OCI-LY7 (cell line): ENCODE measurements around the gene CBY3. TPM values are rescaled to one million over a fixed set of nuclear protein-coding genes. Genes with fewer than 3 reads are reported as not detected.

Experiments used
- Bru-seq: library from RNA; stranded (reverse); fragments of 400-500 nt; gene quantifications from one replicate; lab custom pipeline; 2021; lab: Mats Ljungman, UMichigan
- BruChase-seq, 2 experiments: library from RNA; stranded (reverse); fragments of 400-500 nt; gene quantifications; one replicate each; lab custom pipeline; 2021; lab: Mats Ljungman, UMichigan
- BruUV-seq: library from RNA; stranded (reverse); fragments of 400-500 nt; replicated peaks from 2 replicates; lab custom pipeline; 2021; lab: Mats Ljungman, UMichigan
- CTCF ChIA-PET: fragments of 300-600 bp; sonication (Branson Sonifier 250); formaldehyde crosslinking; loops from one replicate; lab custom pipeline; 2022; ENCODE audit warnings: antibody characterized with exemption; ENCODE audit not compliant: unreplicated experiment; lab: Charles Lee
- POLR2A ChIA-PET: fragments of 300-600 bp; sonication (Branson Sonifier 250); formaldehyde crosslinking; loops from one replicate; lab custom pipeline; 2022; ENCODE audit warnings: antibody characterized with exemption; lab: Charles Lee
- DNase-seq: peaks from one replicate; pipeline ENCODE4 v3.0.0-alpha.2; 2015; ENCODE audit warnings: low spot score
- H2AFZ ChIP-seq: fragments of 200-600 bp; sonication (generic), shearing (Covaris generic); 2 replicates; pipeline ENCODE4 v1.6.1; 2014; ENCODE audit warnings: mild to moderate bottlenecking, antibody characterized with exemption, low read length, moderate library complexity
- H3K27ac ChIP-seq: fragments of 200-600 bp; sonication (generic); 2 replicates; pipeline ENCODE4 v1.5.1; 2014; ENCODE audit warnings: mixed run types, low read depth, mild to moderate bottlenecking, moderate library complexity, low read length, inconsistent platforms; ENCODE audit not compliant: poor library complexity, severe bottlenecking
- H3K36me3 ChIP-seq: fragments of 200-600 bp; sonication (generic); 2 replicates; pipeline ENCODE4 v1.6.1; 2014; ENCODE audit warnings: mild to moderate bottlenecking, antibody characterized with exemption, low read length, moderate library complexity, mixed read lengths; ENCODE audit not compliant: insufficient read depth
- H3K4me1 ChIP-seq: fragments of 200-600 bp; sonication (generic); 2 replicates; pipeline ENCODE4 v1.5.1; 2014; ENCODE audit warnings: mild to moderate bottlenecking, low read length; ENCODE audit not compliant: insufficient read depth, poor library complexity, severe bottlenecking
- H3K4me2 ChIP-seq: fragments of 200-600 bp; sonication (generic); 2 replicates; pipeline ENCODE4 v1.6.1; 2014; ENCODE audit warnings: mild to moderate bottlenecking, low read length
- H3K4me3 ChIP-seq: fragments of 200-600 bp; sonication (generic); 2 replicates; pipeline ENCODE4 v1.5.1; 2014; ENCODE audit warnings: mild to moderate bottlenecking, low read depth, low read length; ENCODE audit not compliant: poor library complexity, severe bottlenecking
- H3K79me2 ChIP-seq: fragments of 200-600 bp; sonication (generic); 2 replicates; pipeline ENCODE4 v1.6.1; 2016; ENCODE audit warnings: low read depth, mild to moderate bottlenecking, low read length, moderate library complexity, mixed read lengths; ENCODE audit not compliant: insufficient read depth
- H3K9me2 ChIP-seq: fragments of 200-600 bp; sonication (generic); 2 replicates; pipeline ENCODE4 v1.6.1; 2016; ENCODE audit warnings: mild to moderate bottlenecking, low read length, mixed read lengths; ENCODE audit not compliant: insufficient read depth
- H3K9me3 ChIP-seq: fragments of 200-600 bp; sonication (generic); 2 replicates; pipeline ENCODE4 v1.6.1; 2014; ENCODE audit warnings: mild to moderate bottlenecking, mixed run types, low read length, mixed read lengths
- H4K20me1 ChIP-seq: fragments of 200-600 bp; sonication (generic); 2 replicates; pipeline ENCODE4 v1.6.1; 2014; ENCODE audit warnings: mild to moderate bottlenecking, antibody characterized with exemption, low read length, moderate library complexity, mixed read lengths; ENCODE audit not compliant: insufficient read depth
- CTCF ChIP-seq: fragments of 200-600 bp; sonication (generic); conservative IDR thresholded peaks from 2 replicates; pipeline ENCODE4 v1.5.1; 2014; ENCODE audit warnings: mild to moderate bottlenecking, antibody characterized with exemption, low read length, moderate library complexity, mixed read lengths
- EZH2phosphoT487 ChIP-seq: fragments of 200-600 bp; sonication (generic); IDR thresholded peaks from 2 replicates; pipeline ENCODE4 v1.6.1; 2018; ENCODE audit warnings: low read depth, borderline replicate concordance, mild to moderate bottlenecking, mixed run types, antibody characterized with exemption, low read length, moderate library complexity, mixed read lengths
- intact Hi-C: fragments of 100-400 bp; cut with micrococcal nuclease; formaldehyde crosslinking; loops from one replicate; pipeline ENCODE4 v1.10.0; 2022; ENCODE audit not compliant: unreplicated experiment
- long read RNA-seq: library from polyadenylated mRNA; stranded (forward); transcript quantifications from one replicate; pipeline ENCODE4 v2.0.0, GENCODE V29; 2022
- total RNA-seq, 2 experiments: library from RNA; depleted of rRNA in 1 of 2; stranded (reverse); fragments of >200 nt in 1 of 2; shearing (Covaris generic) in 1 of 2; gene quantifications; 2 replicates each; pipeline ENCODE4 v1.2.3, GENCODE V29; 2014 to 2022

CBY3 gene
- total RNA-seq (2014; rRNA removed; shearing (Covaris generic)) (0.21 TPM in 1 of 2 replicates, not detected in the other), total RNA-seq (2022) (not detected in 2 replicates), Bru-seq, nascent RNA (percentile 26 among the genes with signal in this experiment), BruChase-seq, experiment 1, labeled RNA remaining after a 6-hour chase (percentile 22 among the genes with signal in this experiment), BruChase-seq, experiment 2, labeled RNA remaining after a 2-hour chase (percentile 18 among the genes with signal in this experiment)
- long read RNA-seq, partial matches to known transcripts = 0 of 5 reads
- long read RNA-seq, other reads (novel, unspliced or antisense) = 5 of 5 reads

GRCh38 chr5:179680780-179681401, at the start of gene CBY3:
CBY3 (minus strand) TSS chr5:179681034; CDS start chr5:179680918, 116 bp downstream.
- intact Hi-C loops = no loop called here
- H4K20me1 ChIP-seq = no peaks in the 10 kb centered on the region
- no peak for DNase-seq
- CTCF ChIA-PET = no interaction called here
- H3K79me2 ChIP-seq = peaks cover 20% of the 10 kb centered on the region; the same call in 1 of the 2 replicates
- no peaks in the 10 kb centered on the region for H3K9me2 ChIP-seq
- no peak within 1 kb of the TSS for H3K27ac ChIP-seq
- no TSS peak for BruUV-seq
- H2AFZ ChIP-seq = no peak within 1 kb of the TSS
- H3K4me2 ChIP-seq = 0 out of 2 replicates have a peak within 1 kb of the TSS, but pooled peaks have one; percentile 73
- POLR2A ChIA-PET = interaction anchor here (0.7 to 2.1 kb wide), 5 partner anchors 8 to 57 kb away, joined by 3 to 13 read pairs (median 3); partner anchors contain the start of gene HNRNPH1
- no peaks in the 10 kb centered on the region for H3K9me3 ChIP-seq
- no peak within 1 kb of the TSS for H3K4me3 ChIP-seq
- H3K4me1 ChIP-seq = peaks cover 25% of the 10 kb centered on the region
- no peak for TF ChIP-seq EZH2phosphoT487
- no peak for TF ChIP-seq CTCF
- H3K36me3 ChIP-seq = no peaks in the 10 kb centered on the region; the same call in 1 of the 2 replicates

- Histone ChIP-seq H2AFZ (no peak overlapping the region), H3K4me3 (no peak overlapping the region), H4K20me1 (no peaks in the 10 kb centered on the region), H3K79me2 (peaks cover 21% of the 10 kb centered on the region), H3K27ac (no peak overlapping the region), H3K4me2 (no peak overlapping the region), H3K9me3 (no peaks in the 10 kb centered on the region), H3K36me3 (peaks cover 66% of the 10 kb centered on the region), H3K9me2 (no peaks in the 10 kb centered on the region), H3K4me1 (peaks cover 17% of the 10 kb centered on the region)
- intact Hi-C loops = loop anchor here (5.0 kb wide), 1 partner anchor 77 kb away; the partner anchor contains the start of gene MGAT4B
- CTCF ChIA-PET = no interaction called here
- no TSS peak for BruUV-seq
- no peak for DNase-seq
- POLR2A ChIA-PET = interaction anchor here (0.6 to 0.8 kb wide), 2 partner anchors 24 to 84 kb away, joined by 3 to 5 read pairs; no protein-coding TSS in a partner anchor
- TF ChIP-seq CTCF (no peak), EZH2phosphoT487 (no peak)
Measured at GRCh38 chr5:179730356-179730755, 49.5 kb upstream of the CBY3 start.
